Stimulated activated CD4-positive, alpha-beta T cell treated with anti-CD3 and anti-CD28 coated beads, Interleukin-15, amount 100 ng/mL, for 48 hours (primary cell): Measurements from ENCODE around the gene LIPA.

ENCODE experiments used
- DNase-seq, 2 donors: peaks; one replicate each; pipeline ENCODE4 v3.0.0-alpha.2; 2020; ENCODE audit warnings: low read depth in 2 of 2

Gene LIPA

DNA sequence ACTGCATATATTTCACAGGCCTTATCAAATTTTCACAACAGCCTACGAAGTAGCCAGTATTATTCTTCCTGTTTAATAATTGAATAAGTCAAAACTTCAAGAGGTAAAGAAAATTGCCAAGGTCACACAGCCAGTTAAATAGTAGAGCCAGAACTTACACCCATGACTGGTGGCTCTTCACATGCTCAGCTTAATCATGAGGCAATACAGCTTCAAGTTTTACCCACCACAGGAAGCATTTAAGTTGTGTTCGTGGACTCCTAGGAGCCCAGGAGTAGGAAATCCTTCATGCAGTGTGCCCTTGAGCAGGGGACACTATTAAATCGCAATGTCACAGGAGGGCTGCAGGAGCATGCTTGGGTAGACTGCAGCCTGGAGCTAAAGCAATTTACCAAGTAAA lies 11.1 kb downstream of the LIPA start:
- no peak for DNase-seq

DNA sequence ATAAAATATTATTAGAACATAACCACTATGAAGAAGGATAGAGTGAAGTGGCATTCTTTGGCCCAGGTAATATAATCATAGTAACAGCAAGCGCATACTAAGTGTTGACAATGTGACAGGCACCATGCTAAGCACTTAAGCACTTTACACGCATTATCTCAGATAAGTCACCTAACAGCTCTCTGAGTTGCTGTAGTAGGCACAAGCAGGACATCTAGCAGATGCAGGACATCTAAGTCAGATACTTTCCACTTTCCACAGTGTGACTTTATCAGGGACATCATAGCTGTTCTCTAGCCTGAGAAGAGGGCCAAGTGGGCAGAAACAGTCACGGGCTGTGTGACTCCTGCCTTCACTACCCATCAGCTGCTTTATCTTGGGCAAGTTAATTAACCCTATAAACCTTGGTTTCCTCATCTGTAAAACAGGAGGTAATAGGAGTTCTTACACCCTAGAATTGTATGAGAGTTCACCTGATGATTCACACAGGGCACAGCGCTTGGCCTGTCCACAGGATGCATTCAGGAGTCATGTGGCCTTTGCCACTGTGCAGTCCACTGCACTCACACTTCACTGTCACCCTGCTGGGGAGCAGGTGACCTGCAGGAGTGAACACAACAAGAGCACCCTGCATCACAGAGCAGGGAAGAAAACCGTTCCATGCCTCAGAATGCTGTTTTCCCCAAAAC lies 12.5 kb downstream of the LIPA start:
- no peak for DNase-seq

DNA sequence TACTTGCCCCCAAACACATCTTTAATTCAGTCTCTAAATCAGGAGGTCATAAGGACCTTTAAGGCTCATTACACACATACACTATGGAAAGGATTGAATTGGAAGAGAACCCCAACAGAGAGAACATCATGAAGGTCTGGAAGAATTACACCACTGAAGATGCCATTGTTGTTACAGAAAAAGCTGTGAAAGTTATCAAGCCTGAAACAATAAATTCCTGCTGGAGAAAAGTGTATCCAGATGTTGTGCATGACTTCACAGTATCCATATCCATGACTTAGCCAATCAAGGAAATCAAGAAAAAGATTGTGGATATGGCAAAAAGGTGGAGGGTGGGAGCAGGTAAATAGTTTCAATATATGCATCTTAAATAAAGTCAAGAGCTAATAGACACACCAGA lies 13.7 kb downstream of the LIPA start:
- DNase-seq: no peak

DNA sequence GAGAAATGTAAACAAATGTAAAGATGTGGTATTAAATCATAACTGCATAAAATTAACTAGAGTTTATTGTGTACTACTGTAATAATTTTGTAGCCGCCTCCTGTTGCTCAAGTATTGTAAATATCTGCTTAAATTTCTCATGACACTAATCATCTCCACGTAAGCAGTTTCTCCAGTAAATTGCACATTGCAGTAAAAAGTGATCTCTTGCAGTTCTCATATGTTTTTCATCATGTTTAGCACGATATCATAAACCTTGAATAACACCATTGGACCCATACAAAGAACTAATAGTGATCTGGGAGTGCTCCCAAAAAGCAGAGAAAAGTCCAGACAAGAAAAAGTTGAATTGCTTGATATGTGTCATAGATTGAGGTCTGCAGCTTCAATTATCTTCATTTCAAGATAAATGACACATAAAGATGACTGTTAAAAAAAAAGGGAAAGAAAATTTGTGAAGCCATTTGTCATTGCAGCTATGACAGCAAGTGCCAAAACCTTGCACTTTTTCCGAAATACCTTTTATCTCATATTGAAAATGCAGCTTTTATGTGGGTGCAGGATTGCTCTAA lies 15.3 kb downstream of the LIPA start:
- no peak for DNase-seq

DNA sequence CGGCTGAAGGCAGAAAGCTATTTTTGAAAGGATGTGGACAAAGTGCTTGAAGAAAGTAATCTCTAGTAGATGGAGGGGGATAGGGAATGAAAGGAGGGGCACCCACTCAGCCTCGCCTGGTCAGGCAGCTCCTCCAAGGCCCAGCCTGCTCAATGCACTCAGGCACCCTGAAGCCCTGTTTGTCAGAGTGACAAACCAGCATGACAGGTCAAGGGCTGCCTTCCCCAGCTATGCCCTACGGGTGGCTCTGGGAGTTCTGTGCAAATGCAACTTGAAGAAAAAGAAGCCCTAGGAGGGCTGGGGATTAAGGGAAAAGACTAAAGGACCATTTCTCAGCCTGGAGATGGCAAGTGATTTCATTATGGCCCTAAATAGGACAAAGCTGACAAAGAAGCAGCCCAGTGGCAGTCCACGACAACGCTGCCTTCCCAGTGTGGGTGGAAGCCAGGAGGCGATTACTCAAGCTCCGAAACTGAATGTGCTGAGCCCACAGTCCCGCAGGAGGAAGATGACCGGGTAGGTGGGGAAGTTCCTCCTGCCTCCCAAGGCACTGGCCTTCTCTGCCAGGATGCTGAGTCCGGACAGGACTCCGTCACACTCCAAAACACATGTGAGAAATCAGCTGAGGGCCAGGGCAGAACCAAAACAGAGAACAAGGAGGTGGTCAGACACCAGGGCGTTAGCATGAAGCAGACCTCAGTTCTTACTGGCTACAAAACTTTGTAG lies 16.3 kb downstream of the LIPA start:
- no peak for DNase-seq

DNA sequence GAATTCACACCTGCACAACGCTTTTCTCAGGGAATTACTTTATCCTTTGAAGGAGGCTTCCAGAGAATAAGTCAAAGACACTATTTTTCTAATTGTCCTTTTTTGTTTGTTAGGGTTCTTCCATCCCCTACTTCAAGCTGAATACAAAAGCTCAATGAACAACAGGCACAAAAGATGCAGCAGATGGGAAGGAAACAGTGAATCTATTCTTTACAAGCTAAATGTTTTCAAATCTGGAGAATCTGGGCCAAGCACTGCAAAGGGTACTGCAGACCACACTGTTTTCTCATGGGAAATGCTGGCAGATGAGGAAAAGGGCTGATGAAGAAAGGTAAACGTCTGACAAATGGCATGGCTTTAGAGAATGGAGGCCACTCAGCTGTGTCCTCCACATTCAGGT lies 18.5 kb downstream of the LIPA start:
- no peak for DNase-seq

- DNase-seq: no peak
Observed at GRCh38 chr10:89228962-89229361, 22.6 kb downstream of the LIPA start.

DNA sequence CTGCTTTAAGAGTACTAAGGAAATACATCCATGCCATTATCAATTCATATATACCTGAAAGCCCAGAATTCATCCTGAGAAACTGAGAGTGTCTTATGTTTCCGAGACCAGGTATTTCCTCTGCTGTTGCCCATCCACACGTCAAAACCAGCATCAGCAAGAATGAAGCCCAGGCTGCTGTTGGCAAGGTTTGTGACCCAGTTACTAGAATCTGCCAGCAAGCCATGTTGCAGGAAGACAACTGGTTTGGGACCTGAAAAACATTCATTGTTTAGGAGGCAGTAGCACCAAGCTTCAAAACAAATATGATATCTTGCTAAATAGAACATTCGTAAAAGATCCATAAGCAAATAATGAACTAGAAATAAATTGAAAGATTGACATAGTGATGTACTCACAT lies 23.4 kb downstream of the LIPA start:
- DNase-seq: no peak

- DNase-seq: no peak
Observed at GRCh38 chr10:89226891-89227290, 24.7 kb downstream of the LIPA start.

- no peak for DNase-seq
Observed at GRCh38 chr10:89224739-89225443, 26.7 kb downstream of the LIPA start.

GRCh38 chr10:89221919-89222318 lies 29.7 kb downstream of the LIPA start:
- DNase-seq: no peak

DNA sequence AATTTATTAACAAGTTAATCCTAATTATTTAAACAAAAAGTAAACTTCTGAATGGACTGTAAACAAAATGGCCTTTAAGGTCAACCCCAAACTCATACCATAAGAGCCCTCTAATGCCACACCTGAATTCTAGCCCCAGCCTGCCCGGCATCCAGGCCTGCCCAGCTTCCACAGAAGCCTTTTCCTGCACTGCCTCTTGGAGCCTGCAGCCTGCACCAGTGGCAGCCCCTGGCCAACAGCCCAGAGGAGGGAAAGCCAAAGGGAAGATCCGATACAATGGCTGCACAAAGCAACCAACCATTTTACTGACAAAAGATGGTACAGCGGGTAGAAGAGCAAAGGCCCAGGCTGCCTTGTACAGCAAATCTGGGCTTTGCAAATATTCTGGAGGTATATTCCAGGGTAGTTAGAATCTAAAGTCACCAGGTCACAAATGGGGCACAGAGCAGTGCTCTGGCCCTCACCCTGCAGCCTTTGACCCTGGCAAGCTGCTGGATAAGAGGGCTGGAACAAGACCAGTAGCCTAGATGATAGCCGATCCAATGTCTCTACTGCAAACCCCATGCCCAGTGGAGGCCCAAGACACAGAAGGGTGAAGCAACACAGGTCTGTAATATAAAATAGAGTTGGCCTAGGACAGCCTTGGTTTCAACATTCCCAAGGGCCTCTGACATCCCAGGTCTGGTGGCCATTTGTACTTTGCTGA lies 31.9 kb downstream of the LIPA start:
- no peak for DNase-seq

GRCh38 chr10:89217057-89217990 lies 34.3 kb downstream of the LIPA start:
- DNase-seq: peak; percentile 18 to 45

DNA sequence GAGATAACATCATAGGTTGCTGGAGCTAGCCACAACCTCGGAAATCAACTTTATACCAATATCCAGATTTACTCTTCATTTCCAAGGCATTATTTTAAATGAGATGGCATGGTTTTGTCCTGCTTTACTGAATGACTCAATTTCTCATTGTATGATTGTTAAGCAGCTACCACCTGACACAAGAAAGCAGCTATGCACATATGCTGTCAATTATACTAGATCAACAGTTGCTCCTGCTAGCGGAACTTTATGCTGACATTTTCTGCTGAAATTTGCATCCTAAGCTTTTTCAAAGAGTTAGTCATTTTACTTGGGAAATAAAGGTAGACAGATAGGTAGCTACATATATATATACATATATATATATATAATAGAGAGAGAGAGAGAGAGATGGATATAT lies 35.5 kb downstream of the LIPA start:
- DNase-seq: no peak

- no peak for DNase-seq
Observed at GRCh38 chr10:89215511-89215910, 36.1 kb downstream of the LIPA start.

DNA sequence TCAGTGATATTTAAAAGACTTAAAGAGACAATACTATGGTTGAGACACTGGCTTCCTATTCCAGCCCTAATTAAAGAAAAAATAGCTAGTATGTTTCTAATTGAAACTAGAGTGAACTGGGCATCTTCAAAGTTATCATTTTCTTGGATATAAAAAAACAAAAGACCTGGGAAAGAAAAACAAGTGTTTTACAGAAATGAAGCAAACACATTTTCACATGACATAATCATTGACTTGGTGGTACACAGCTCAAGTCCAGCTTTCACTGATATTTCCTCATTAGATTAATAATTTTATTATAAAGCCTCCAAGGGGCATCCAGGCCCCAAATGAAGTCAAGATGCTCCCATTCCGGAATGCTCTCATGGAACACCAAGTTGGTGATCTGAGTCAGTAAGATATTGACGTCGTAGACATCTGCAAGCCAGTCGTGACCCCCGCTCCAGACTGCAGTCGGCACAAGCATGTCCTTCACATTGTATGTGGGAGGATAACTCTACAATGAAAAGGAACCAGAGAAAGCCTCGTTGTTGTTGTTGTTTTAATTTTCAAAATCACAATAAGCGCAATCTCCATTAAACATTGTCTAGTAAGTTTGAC lies 36.9 kb downstream of the LIPA start:
- DNase-seq: no peak

DNA sequence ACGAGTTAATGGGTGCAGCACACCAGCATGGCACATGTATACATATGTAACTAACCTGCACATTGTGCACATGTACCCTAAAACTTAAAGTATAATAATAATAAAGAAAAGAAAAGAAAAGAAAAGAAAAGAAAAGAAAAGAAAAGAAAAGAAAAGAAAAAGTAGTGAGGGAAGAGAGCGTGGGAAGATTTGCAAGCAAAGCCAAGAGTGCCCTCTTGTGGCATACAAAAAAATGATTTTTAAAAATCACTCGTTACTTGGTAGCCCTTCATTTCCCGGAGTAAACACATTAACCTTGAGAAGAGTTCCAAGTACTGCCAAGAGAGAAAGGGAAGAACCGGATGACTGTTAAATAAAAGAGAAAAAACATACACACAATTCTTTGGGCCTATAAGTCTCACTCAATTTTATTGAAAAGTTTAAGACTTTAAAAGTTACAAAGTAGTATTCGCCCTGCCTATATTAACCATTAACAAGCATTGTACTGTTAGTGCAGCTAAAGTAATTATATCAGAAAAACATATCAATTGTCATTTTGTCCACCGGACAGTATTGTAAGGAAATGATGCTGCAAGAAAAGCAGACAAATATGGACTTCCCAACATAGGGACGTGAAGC lies 38.3 kb downstream of the LIPA start:
- DNase-seq: no peak

DNA sequence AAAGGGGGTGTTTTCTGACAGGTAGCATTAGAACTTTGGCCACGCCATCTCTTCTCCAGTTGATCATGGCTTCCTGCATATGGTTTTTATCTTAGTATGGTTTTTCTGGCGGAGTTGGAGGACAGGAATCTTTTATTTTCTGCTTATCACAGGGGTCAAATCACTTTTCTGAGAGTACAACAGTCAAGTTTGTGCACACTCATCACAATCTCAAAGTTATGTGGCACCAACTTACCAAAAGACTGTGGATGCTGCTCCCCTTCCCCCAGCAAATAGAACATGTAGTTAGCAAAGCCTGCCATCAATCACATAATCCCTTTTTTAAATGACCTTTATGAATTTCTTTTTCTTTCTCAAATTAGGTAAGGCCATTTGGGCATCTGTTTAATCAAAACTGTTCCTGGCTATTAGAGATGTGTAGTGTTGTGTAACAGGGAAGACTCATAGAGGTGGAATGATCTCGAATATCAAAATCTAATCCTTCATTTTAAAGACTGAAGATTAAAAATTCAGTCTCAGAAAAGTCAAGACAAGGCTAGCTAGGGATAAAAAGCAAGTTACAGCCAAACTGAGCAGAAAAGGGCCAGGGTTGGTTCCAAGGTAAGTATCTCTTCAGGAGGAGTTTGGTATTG lies 40.7 kb downstream of the LIPA start:
- no peak for DNase-seq

- no peak for DNase-seq
Observed at GRCh38 chr10:89209718-89210117, 41.9 kb downstream of the LIPA start.
